Astrocyte (in vitro differentiated cells and primary cell): Measurements from ENCODE around the gene LRP1B. TPM values are rescaled to one million over a fixed set of nuclear protein-coding genes. Genes with fewer than 3 reads are reported as not detected.

Experiments used
- DNase-seq: peaks from one replicate; pipeline ENCODE4 v3.0.0-alpha.2; 2010; ENCODE audit warnings: low read depth
- FAIRE-seq: peaks from 2 replicates; lab custom pipeline; 2011; peaks lifted over from hg19 to GRCh38; lab: Jason Lieb, UNC
- H2AFZ ChIP-seq: 2 replicates; pipeline ENCODE4 v1.6.0; 2012; ENCODE audit warnings: low read depth, low read length, inconsistent platforms
- H3K27ac ChIP-seq: 2 replicates; pipeline ENCODE4 v1.5.1; 2011; ENCODE audit warnings: low read depth, low read length, inconsistent platforms
- H3K27me3 ChIP-seq: 2 replicates; pipeline ENCODE4 v1.6.0; 2011; ENCODE audit warnings: low read length, inconsistent platforms; ENCODE audit not compliant: insufficient read depth
- H3K36me3 ChIP-seq: 2 replicates; pipeline ENCODE4 v1.5.1; 2011; ENCODE audit warnings: low read length, inconsistent platforms; ENCODE audit not compliant: insufficient read depth
- H3K4me1 ChIP-seq: 2 replicates; pipeline ENCODE4 v1.5.1; 2011; ENCODE audit warnings: low read length, inconsistent platforms; ENCODE audit not compliant: insufficient read depth
- H3K4me2 ChIP-seq: 2 replicates; pipeline ENCODE4 v1.6.0; 2012; ENCODE audit warnings: low read length, inconsistent platforms
- H3K4me3 ChIP-seq: 2 replicates; pipeline ENCODE4 v1.5.1; 2011; ENCODE audit warnings: low read depth, mild to moderate bottlenecking, low read length, inconsistent platforms; ENCODE audit not compliant: insufficient read depth
- H3K79me2 ChIP-seq: 2 replicates; pipeline ENCODE4 v1.6.0; 2012; ENCODE audit warnings: mild to moderate bottlenecking, low read length, inconsistent platforms; ENCODE audit not compliant: insufficient read depth
- H3K9ac ChIP-seq: 2 replicates; pipeline ENCODE4 v1.6.0; 2012; ENCODE audit warnings: mild to moderate bottlenecking, low read length, inconsistent platforms
- H3K9me3 ChIP-seq: 2 replicates; pipeline ENCODE4 v1.5.1; 2012; ENCODE audit warnings: low read depth, mild to moderate bottlenecking, low read length, inconsistent platforms; ENCODE audit not compliant: insufficient read depth
- H4K20me1 ChIP-seq: 2 replicates; pipeline ENCODE4 v1.6.0; 2012; ENCODE audit warnings: low read length, inconsistent platforms; ENCODE audit not compliant: insufficient read depth
- H3K27ac Mint-ChIP-seq: one replicate; pipeline ENCODE4 v1.8.0; 2021; ENCODE audit warnings: mild to moderate bottlenecking, mixed read lengths; ENCODE audit not compliant: unreplicated experiment
- H3K27me3 Mint-ChIP-seq: one replicate; pipeline ENCODE4 v1.8.0; 2021; ENCODE audit warnings: low read depth, mixed read lengths; ENCODE audit not compliant: unreplicated experiment
- H3K36me3 Mint-ChIP-seq: one replicate; pipeline ENCODE4 v1.8.0; 2021; ENCODE audit warnings: low read depth, mixed read lengths; ENCODE audit not compliant: unreplicated experiment
- H3K4me1 Mint-ChIP-seq: one replicate; pipeline ENCODE4 v1.8.0; 2021; ENCODE audit warnings: low read depth, mixed read lengths; ENCODE audit not compliant: unreplicated experiment
- H3K4me3 Mint-ChIP-seq: one replicate; pipeline ENCODE4 v1.8.0; 2021; ENCODE audit warnings: mild to moderate bottlenecking, moderate library complexity, mixed read lengths; ENCODE audit not compliant: unreplicated experiment
- H3K9me3 Mint-ChIP-seq: one replicate; pipeline ENCODE4 v1.8.0; 2021; ENCODE audit warnings: mild to moderate bottlenecking, mixed read lengths; ENCODE audit not compliant: unreplicated experiment
- EZH2 ChIP-seq: IDR thresholded peaks from 2 replicates; pipeline ENCODE4 v1.6.1; 2012; ENCODE audit warnings: mild to moderate bottlenecking, low read length, inconsistent platforms; ENCODE audit not compliant: insufficient read depth
- total RNA-seq: library from RNA; stranded (reverse); gene quantifications from 2 replicates; pipeline ENCODE4 v1.2.1, GENCODE V29; 2021
- TF ChIP-seq, protein P1 (sequence below): IDR thresholded peaks from 2 replicates; pipeline ENCODE4 v1.5.1; 2011; ENCODE audit warnings: low read depth, mild to moderate bottlenecking, inconsistent platforms, low read length, moderate library complexity; ENCODE audit not compliant: insufficient read depth

Gene LRP1B
- total RNA-seq, 1 donor from 2014 or later, result 1.5 TPM

DNA sequence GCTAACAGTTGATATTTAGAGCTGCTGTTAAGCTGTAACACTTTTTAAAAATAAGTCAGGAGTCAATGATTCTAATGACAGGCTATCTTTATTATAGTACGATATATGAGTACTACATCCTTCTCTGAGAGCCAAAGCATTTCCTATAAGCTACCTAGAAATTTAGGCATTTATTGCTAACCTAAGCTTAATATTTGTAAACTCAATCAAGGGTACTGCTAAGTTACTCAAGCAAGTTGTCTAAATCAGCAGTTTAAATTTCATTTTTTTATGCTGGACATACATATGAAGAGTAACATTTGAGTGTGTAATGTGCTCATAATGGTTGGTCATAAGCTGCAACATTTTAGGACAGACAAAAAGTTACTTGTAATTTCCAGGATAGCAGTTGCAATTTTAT is 1774.1 kb downstream of the LRP1B start:
- no peaks in the 10 kb centered on the region for H3K36me3 Mint-ChIP-seq
- no peaks in the 10 kb centered on the region for H3K4me1 ChIP-seq
- H3K27ac Mint-ChIP-seq, result no peak overlapping the region
- no peak overlapping the region for H2AFZ ChIP-seq
- no peak for DNase-seq
- H3K4me3 Mint-ChIP-seq, result no peak overlapping the region
- H3K4me1 Mint-ChIP-seq, result peaks cover 2% of the 10 kb centered on the region
- H3K9me3 Mint-ChIP-seq, result no peaks in the 10 kb centered on the region
- H3K9me3 ChIP-seq, result no peaks in the 10 kb centered on the region
- no peaks in the 10 kb centered on the region for H3K27me3 Mint-ChIP-seq
- no peak for FAIRE-seq
- H3K27me3 ChIP-seq, result no peaks in the 10 kb centered on the region
- no peaks in the 10 kb centered on the region for H4K20me1 ChIP-seq
- H3K36me3 ChIP-seq, result no peaks in the 10 kb centered on the region
- H3K27ac ChIP-seq, result no peak overlapping the region
- H3K79me2 ChIP-seq, result no peaks in the 10 kb centered on the region
- no peak overlapping the region for H3K4me2 ChIP-seq
- no peak overlapping the region for H3K4me3 ChIP-seq
- no peak overlapping the region for H3K9ac ChIP-seq
- TF ChIP-seq EZH2, result no peak
- TF ChIP-seq, protein P1, sequence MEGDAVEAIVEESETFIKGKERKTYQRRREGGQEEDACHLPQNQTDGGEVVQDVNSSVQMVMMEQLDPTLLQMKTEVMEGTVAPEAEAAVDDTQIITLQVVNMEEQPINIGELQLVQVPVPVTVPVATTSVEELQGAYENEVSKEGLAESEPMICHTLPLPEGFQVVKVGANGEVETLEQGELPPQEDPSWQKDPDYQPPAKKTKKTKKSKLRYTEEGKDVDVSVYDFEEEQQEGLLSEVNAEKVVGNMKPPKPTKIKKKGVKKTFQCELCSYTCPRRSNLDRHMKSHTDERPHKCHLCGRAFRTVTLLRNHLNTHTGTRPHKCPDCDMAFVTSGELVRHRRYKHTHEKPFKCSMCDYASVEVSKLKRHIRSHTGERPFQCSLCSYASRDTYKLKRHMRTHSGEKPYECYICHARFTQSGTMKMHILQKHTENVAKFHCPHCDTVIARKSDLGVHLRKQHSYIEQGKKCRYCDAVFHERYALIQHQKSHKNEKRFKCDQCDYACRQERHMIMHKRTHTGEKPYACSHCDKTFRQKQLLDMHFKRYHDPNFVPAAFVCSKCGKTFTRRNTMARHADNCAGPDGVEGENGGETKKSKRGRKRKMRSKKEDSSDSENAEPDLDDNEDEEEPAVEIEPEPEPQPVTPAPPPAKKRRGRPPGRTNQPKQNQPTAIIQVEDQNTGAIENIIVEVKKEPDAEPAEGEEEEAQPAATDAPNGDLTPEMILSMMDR, result no peak

DNA sequence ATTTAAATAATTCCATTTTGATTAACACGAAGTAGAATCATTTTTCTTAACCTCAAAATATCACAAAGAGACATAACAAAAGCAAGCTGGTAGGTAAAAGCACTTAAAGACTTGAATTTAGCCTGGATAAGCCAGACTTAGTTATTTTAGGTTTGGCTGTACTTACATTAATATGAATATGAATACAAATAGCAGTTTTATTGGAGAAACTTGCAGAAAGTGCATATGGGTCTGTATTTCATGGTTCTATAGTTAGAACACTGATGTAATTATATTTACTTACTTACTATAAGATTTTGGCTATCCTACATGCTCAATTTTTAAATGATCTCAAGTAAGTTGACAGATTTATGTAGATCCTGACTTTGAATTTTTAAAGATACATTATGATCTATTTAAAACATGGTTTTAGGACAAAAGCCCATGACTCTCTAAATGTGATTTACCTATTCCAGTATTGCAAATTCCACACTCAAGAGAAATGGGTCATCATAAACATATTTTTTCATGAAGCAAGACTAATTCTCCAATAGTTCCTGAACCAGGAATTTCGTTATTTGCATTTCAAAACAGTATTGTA is 1775.2 kb downstream of the LRP1B start:
- H3K9me3 ChIP-seq, result no peaks in the 10 kb centered on the region
- Mint-ChIP-seq H3K27ac (no peak overlapping the region), H3K36me3 (no peaks in the 10 kb centered on the region), H3K27me3 (no peaks in the 10 kb centered on the region), H3K4me1 (peaks cover 2% of the 10 kb centered on the region), H3K4me3 (no peak overlapping the region), H3K9me3 (no peaks in the 10 kb centered on the region)
- H3K9ac ChIP-seq, result no peak overlapping the region
- no peak for DNase-seq
- no peak overlapping the region for H3K4me3 ChIP-seq
- no peak overlapping the region for H2AFZ ChIP-seq
- H4K20me1 ChIP-seq, result no peaks in the 10 kb centered on the region
- no peak overlapping the region for H3K27ac ChIP-seq
- H3K27me3 ChIP-seq, result no peaks in the 10 kb centered on the region
- FAIRE-seq, result no peak
- no peaks in the 10 kb centered on the region for H3K36me3 ChIP-seq
- no peak for TF ChIP-seq EZH2
- TF ChIP-seq, protein P1, result no peak
- no peaks in the 10 kb centered on the region for H3K4me1 ChIP-seq
- no peak overlapping the region for H3K4me2 ChIP-seq
- H3K79me2 ChIP-seq, result no peaks in the 10 kb centered on the region

DNA sequence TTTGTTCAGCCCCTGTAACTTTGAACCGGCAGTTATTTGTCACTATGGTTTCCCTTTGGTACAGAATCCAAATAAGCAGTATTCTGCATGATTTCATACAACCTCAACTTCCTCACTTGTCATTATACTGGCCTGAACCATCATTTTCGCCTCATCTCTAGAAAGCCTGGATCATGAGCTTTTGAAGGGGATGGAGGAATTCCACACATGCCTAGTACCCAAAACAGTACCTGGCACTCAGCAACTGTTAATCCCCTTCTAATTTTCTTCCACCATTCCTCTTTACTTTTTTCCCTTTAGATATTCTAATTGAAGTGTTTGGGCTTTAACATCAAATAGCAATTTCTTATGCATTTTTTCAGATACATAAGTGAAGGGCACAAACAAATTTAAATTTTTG is 1776.3 kb downstream of the LRP1B start:
- Histone ChIP-seq H3K27ac (no peak overlapping the region), H3K27me3 (no peaks in the 10 kb centered on the region), H3K9ac (no peak overlapping the region), H3K9me3 (no peaks in the 10 kb centered on the region), H3K4me1 (no peaks in the 10 kb centered on the region), H4K20me1 (no peaks in the 10 kb centered on the region), H2AFZ (no peak overlapping the region), H3K36me3 (no peaks in the 10 kb centered on the region), H3K4me3 (no peak overlapping the region), H3K4me2 (no peak overlapping the region), H3K79me2 (no peaks in the 10 kb centered on the region)
- Mint-ChIP-seq H3K4me1 (peaks cover 2% of the 10 kb centered on the region), H3K36me3 (no peaks in the 10 kb centered on the region), H3K27ac (no peak overlapping the region), H3K4me3 (no peak overlapping the region), H3K9me3 (no peaks in the 10 kb centered on the region), H3K27me3 (no peaks in the 10 kb centered on the region)
- FAIRE-seq (no peak), DNase-seq (no peak)
- TF ChIP-seq, protein P1, result no peak
- no peak for TF ChIP-seq EZH2
